ENCODE results near the gene LRBA.

The LRBA gene

GRCh38 chr4:150264595-150265161 is 750.4 kb downstream of the LRBA start:
- no peak for DNase-seq (ENCODE audit: low spot score)

GRCh38 chr4:150262611-150263010 is 752.5 kb downstream of the LRBA start:
- no peak for DNase-seq (ENCODE audit: low spot score)

DNA sequence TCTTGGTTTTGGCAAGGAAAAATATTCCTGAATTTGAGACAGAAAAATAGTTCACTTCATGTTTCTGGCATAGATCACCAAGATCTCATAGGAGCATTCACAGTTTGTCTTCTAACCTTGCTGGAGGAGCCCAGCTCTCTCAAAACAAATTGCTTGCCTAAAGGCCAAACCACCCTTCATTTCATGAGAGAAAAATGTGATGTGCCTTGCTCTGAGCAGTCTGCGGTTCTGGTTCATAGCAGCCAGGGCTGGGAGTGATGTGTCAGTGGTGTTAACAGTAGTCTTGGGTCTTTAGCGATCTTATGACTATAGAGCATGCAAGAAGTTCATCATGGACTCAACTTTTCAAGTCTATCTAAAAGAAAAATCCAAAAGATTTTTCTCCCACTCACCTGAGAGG is 753.5 kb downstream of the LRBA start:
- no peak for DNase-seq (ENCODE audit: low spot score)

DNA sequence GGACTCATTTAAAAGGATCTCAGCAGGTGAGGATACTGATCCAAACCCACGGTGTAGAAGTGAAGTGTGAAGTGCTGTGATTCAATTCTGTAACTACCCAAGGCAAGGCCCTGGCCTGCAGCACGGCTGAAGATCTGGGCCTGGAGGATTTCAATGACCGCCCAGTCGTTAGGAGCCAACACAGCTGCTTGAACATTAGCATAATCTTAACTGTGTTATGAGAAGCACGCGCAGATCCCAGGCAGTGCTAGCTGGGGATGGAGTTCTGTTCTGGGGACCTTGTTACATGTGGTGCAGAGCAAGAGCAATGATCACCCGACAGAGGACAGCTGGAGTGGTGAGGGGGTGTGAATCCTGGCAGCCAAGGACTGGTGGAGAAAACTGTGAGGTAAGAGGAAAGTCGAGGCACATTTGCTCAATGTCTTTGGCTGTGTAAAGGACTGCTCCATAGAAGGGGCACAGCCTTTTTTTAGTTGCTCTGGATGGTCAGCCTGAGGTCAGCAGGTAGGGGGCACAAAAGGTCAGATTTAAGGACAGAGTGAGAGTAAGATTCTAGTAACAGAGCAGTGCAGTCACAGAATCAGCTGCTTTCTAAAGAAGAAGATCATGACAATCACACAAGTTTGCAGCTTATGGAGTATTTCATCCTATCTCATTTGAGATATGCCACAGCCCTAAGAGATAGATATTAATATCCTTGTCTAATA is 755.1 kb downstream of the LRBA start:
- no peak for DNase-seq (ENCODE audit: low spot score)

- DNase-seq (ENCODE audit: low spot score), result no peak
Measured at GRCh38 chr4:150258569-150258968, 756.5 kb downstream of the LRBA start.

DNA sequence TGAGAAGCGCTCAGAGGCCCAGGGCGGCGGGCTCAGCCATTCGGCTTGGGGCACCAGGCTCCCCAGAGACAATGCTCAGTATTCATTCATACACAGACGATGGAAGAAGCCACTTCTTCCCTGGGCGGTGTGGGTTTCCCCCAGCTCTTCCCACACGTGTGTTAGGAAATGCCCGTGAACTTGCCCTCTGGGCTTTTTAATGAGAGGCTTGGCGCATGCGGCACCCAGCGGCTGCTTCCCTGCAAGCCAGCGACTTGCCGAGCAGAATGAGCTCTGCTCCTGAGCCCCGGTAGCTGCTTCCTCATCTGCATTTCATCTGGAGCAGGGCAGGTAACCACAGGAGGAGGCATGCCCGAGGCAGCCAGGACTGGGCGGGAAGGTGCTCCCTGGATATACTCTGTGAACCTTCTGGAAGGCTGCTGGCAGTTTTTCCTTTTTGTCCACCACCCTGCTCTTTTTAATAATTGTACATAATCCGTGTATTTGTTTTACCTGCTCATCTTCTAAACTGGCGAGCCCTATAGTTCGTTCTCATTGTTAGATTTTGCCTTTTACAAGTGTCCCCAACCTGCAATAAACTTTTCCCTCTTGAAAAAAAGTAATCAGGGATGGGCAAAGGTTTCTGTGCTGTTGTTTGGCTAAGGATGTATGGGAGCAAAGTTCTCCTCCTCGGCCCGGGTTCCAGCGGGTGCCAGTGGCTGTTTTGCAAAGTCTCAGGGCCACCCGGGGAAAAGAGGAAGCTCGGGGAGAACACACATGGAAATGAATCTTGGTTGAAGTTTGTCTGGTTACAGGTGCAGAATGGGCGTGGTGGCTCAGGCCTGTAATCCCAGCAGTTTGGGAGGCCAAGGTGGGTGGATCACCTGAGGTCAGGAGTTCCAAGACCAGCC is 758.0 kb downstream of the LRBA start:
- DNase-seq (ENCODE audit: low spot score), result no peak

DNA sequence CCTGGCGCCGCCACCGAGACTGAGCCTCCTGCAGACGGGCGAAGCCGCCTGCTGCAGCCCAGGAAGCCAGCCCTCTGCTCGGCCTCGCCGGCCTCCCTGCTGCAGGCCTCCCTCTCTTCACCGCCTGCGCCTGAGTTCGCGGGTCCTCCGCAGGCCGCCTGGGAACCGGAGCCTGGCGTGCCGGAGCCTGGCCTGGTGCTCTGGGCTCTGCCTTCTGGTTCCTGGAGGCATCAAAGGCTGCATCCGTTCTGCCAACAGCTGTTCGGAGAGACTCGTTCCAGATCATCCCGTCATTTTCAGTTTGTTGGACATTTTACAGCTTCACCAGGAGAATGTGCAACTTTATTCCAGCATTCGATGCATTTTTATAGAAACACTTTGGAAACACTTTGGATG is 758.9 kb downstream of the LRBA start:
- no peak for DNase-seq (ENCODE audit: low spot score)

DNA sequence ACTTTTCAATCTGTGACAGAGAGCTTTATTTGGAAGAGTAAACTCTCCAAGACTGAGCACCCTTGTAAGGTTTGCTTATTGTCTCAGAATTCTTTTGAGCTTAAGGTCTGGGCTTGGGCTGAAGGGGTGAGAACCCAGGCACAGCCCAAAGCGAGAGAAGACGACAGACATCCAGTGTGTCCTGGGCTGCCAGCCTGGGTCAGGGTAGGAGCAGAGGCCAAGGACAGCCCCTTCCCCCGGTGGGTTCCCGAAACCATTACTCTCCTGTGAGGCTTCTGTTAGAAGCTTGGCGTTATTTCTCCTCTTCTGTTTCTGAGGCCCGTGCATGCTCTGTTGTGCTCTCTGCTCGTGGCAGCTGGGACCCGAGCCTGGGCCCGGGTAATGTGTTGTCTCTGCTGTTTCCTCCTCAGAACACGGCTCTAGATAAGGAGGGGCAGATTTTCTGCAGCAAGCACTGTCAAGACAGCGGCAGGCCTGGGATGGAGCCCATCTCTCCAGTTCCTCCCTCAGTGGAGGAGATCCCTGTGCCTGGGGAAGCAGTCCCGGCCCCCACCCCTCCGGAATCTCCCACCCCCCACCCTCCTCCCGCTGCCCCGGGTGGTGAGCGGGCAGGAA is 759.4 kb downstream of the LRBA start:
- DNase-seq (ENCODE audit: low spot score), result no peak

DNA sequence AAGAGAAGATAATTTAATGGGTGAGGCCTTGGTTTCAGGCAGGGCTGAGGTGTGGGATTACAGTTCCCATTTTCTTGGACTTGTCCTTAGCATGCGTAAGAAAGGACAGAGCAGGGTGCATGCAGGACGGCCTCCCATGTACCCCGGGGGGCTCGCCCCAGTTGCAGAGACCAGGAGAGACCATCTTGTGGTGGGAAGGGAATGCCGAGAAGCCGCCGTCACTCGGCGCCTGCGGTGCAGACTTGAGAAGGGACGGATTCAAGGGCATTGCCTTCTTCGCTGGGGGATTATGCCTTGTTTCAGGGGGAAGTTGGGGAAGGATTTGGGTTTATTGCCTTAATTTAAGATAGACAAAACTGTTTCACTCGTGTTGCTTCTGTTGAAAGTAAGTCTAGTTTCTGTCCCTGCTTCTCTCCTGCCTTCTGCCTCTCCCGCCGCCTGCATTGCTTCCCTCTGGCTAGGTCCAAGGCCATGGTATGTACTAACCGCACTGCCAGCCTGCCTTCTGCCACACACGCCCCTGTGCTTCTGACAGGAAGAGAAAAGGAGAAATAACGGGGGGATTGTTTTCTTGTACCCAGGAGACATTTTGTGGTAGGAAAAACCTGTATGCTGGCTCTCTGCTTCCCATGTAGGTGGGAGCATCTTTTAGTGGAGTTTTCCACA is 761.0 kb downstream of the LRBA start:
- no peak for DNase-seq (ENCODE audit: low spot score)

DNA sequence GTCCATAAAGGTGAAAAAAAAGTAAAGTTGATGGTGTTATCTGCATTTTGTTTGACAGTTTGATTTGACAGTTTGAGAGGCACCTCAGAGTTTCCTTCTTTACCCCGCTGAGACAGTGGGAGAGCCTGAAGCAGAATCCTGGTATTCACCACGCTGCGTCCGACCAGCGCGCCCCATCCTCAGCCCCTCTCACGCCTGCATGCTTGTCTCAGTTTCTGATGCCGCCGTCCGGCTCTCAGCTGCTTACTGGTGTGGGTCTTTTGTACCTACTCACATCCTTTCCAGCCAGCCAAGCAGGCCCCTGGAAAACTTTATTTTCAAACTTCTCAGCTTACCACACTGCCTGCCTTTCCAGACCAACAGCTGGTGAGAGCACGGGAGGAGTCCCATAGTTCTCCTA is 761.7 kb downstream of the LRBA start:
- DNase-seq (ENCODE audit: low spot score), result no peak

DNA sequence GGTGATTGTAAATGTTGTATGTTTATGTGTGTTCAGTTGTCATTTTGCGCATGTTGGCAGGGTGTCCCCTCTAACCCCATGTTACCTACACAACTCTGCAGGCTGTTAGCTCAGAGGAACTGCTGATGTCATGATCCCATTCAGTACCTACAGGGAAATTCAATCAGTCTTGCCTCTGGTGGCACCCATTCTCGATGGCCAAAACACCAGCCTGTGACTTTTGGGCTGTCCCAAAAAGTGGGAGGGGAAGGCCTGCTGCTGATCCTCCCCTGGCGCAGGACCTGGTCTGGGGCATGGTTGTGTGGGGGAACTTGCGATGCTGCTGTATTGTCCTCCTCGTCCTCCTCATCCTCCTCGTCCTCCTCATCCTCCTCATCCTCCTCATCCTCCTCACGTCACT is 762.3 kb downstream of the LRBA start:
- no peak for DNase-seq (ENCODE audit: low spot score)

DNA sequence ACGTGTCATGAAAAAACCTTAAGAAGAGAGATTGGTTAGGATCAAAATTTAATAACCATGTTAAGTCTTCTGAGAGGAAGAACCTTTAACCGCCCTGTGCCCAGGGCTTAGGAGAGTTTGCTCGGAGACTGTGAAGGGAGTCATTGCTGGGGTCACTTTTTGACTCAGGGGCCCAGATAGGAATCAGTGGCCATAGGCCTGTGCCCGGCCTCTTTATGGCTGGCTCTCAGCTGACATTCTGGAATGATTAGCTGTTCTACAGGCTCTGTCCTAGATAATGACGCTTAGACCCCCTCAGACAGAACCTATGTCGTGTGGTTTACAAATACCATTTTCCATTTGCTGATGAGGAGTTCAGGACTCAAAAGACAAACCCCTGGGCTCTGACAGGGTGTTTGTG is 762.8 kb downstream of the LRBA start:
- no peak for DNase-seq (ENCODE audit: low spot score)

DNA sequence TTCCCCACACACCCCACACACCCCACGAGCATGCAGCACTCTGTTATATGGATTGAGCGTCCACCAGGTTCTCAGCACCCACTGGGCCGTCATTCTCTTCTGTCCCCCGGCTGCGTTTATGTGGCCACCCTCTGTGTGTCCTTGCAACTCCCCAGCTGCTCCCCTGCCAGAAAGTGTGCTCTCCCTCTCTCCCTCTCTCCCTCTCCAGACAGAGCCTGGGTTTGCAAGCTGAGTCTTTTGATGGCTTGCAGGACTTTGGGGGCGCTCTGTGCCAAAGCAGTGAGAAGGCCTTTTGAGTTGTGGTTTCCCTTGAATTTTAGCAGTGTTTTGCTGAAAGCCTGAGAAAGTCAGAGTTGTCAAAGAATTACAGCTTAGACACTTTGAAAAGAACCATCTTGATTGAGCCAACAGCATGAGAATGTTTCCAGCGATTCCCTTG is 763.3 kb downstream of the LRBA start:
- DNase-seq (ENCODE audit: low spot score), result no peak

- DNase-seq (ENCODE audit: low spot score), result no peak
Measured at GRCh38 chr4:150250998-150251651, 764.0 kb downstream of the LRBA start.

DNA sequence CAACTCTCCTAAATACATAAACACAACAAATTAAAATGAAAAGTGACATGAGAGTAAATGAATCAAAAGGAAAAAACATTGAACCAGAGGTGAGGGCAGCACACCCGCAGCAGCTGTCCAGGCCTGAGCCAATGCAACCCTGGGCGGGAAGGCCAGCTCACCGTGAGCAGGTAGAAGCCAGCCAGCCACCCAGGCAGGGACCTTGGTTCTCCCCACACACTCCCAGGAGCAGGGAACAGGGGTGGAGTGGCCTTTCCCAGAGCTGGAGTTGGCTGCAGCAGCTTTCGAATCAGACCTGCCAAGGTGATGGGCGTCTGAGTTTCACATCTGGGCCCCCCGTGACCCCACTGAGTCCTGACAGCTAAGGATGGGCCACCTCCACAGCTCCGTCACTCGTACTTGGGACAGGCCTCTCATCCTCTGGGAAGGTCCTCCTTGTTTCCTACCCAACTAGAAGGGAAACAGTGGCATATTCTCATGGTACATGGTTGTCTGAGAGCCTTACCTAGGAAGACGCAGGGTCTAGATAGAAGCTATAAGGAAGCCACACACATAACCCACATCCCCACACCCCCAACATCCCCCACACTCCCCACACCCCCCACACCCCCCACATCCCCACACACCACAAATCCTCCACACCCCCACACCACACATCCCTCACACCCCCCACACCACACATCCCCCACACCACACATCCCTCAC is 764.6 kb downstream of the LRBA start:
- DNase-seq (ENCODE audit: low spot score), result no peak

- no peak for DNase-seq (ENCODE audit: low spot score)
Measured at GRCh38 chr4:150248181-150248580, 766.9 kb downstream of the LRBA start.

DNA sequence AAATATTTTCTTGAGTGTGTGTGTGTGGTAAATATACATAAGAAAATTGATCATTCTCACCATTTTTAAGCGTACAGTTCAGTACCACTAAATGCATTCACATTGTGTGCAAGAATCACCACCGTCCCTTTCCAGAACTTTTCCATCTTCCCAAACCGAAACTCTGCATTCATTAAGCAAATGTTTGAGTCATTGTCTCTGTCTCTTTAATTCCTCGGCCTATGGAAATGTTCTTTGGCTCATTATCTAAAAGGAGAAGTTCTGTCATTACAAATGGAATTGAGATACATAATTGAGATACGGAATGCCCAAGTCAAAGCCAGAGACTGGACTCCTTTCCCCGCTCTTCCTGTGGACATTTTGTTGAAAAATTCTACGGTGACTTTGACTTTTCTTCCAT is 767.9 kb downstream of the LRBA start:
- DNase-seq (ENCODE audit: low spot score), result no peak

DNA sequence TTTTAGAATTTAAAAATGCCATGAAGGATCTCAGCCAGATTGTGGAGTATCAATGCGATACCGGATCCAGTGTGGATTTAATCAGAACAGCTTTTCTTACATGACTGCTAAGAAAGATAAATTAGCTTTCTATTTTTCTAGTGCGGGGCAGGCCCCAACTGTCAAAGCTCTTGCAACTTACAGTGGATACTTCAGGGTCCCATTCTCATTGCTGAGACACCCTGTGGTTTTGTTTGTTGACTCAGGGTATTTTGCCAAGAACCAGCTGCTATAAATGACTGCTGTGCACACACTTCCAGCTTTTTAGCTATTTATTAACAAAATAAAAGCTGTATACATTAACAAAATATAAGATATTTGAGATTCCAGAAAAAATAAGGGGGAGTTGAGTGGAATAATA is 770.5 kb downstream of the LRBA start:
- DNase-seq (ENCODE audit: low spot score), result no peak

DNA sequence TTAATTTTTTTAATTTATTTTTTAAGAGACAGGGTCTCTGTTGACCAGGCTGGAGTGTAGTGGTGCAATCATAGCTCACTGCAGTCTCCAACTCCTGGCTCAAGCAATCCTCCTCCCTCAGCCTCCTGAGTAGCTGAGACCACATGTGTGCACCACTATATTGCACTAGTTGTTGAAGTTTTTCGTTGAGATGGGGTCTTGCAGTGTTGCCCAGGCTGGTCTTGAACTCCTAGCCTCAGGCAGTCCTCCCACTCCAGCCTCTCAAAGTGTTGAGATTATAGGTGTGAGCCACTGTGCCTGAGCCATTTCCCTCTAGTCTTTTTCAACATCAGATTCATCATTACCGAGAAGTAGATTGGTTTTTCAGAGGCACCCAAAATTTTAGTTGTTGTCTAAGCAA is 771.2 kb downstream of the LRBA start:
- DNase-seq (ENCODE audit: low spot score), result no peak

- DNase-seq (ENCODE audit: low spot score), result peak; percentile 12
Measured at GRCh38 chr4:150242820-150243458, 772.1 kb downstream of the LRBA start.
